RPMI8226 (cell line): ENCODE results near the gene HJURP.

ENCODE experiments used
- DNase-seq: peaks from one replicate; pipeline ENCODE4 v3.0.0-alpha.2; 2015

HJURP gene

DNA sequence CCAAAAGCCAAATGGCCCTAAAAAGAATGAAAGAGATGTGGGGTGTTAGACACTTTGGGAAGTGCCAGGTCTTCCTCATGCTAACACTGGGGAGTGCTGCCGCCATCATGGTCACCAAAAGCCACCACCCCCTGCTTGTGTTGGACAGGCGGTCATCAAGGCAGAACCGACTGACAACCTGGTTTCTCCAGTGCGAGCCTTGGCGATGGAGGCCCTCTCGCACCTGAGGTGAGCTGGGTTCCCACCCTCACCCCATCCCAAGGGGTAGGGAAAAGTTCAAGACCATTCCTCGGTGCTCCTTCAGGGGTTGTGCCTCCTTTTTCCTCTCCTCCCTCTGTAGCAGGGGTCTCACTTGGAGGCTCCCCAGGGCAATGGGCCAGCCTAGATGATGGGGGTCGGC is 42.6 kb downstream of the HJURP start:
- no peak for DNase-seq

DNA sequence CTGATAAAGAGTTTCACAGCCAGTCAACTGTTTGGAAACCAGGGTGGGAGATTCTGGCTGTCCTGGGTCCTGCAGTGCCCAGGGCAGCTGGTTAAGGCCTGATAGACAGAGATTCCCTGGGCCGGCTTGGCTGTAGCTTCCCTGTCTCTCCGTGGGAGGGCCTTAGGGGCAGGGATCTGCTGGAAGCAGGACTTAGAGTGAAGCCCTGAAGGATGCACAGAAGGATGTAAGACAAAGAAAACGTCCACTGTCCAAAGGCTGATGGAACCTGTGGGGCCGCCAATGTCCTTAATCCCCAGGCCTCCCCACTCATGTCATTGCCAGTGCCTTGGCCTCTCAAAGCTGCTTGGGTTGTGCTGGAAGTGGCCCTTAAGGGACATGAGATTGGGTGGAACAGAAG is 43.2 kb downstream of the HJURP start:
- DNase-seq: no peak

DNA sequence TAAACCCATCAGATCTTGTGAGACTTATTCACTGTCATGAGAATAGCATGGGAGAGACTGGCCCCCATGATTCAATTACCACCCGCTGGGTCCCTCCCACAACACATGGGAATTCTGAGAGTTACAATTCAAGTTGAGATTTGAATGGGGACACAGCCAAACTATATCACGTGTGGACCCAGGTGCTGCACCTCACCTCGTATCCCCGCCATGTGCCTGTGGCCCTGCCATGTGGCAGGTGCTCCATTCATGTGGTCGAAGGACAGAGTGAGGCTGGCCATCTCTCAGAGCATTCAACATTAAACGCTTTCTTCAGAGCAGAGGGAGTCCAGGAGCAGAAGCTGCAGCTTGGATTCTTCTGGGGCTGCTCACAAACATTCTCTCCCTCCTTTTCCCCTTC is 44.0 kb downstream of the HJURP start:
- no peak for DNase-seq

- no peak for DNase-seq
These were observed 46.1 kb downstream of the HJURP start for GRCh38 chr2:233807966-233808935.

- no peak for DNase-seq
These were observed 47.0 kb downstream of the HJURP start for GRCh38 chr2:233807215-233807865.

- no peak for DNase-seq
These were observed 50.3 kb downstream of the HJURP start for GRCh38 chr2:233803994-233804393.

- DNase-seq: no peak
These were observed 50.9 kb downstream of the HJURP start for GRCh38 chr2:233803292-233803911.

DNA sequence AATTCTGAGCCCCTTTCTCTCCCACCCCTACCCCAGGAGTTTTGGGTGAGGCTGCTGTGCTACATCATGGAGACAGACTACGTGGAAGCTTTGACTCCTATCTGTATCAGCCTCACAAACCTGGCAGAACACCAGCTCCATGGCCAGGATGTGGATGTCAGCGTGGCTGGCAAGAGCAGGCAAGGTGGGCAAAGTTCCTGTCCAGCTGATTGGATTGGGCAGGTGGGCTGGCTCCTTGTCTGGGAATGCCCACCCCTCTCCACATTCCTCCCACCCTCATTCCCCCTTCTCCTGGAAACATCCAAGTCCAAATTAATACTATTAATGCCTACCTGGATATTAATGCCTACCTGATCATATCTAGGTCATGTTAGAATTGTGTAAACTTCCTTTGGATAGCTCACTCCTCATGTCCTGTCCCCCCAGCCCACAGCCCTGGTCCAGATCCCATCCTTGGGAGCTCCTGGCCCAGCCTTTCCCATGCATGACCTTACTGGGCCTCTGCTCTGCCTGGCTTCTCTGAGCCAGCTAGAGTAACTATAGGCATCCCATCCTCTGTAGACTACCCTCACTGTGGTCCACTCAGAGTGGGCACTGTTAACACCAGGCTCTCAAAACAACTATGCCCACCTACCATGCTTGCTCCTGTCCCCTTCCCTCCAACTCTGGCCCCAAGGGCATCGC is 52.1 kb downstream of the HJURP start:
- DNase-seq: no peak

- peak; percentile 52 for DNase-seq
These were observed 52.8 kb downstream of the HJURP start for GRCh38 chr2:233801357-233802131.

- no peak for DNase-seq
These were observed 54.1 kb downstream of the HJURP start for GRCh38 chr2:233800208-233800607.

GRCh38 chr2:233799716-233800115 is 54.6 kb downstream of the HJURP start:
- DNase-seq: no peak

GRCh38 chr2:233799087-233799665 is 55.2 kb downstream of the HJURP start:
- no peak for DNase-seq

- no peak for DNase-seq
These were observed 55.8 kb downstream of the HJURP start for GRCh38 chr2:233798335-233799086.

- no peak for DNase-seq
These were observed 58.1 kb downstream of the HJURP start for GRCh38 chr2:233796254-233796653.

DNA sequence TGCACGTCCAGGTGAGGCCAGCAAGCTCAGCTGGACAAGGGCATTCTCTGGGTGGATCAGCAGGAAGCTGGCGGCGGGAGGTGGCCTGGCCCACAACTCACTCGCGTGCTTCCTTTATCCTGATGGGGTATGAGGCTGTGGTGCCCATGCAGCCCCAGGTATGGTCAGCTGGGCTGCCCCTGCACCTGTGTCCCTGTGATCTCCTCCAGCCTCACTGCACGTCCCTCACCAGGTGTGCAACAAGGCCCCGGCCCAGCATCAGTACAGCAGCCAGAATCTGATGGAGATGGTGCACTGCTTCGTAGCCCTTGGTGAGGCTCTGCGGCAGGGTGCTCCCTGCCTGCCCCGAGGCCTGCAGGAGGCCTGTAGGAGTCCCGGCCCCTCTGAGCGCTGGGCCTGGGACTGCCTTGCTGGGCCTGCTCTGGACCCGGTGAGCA is 58.6 kb downstream of the HJURP start:
- DNase-seq: no peak

DNA sequence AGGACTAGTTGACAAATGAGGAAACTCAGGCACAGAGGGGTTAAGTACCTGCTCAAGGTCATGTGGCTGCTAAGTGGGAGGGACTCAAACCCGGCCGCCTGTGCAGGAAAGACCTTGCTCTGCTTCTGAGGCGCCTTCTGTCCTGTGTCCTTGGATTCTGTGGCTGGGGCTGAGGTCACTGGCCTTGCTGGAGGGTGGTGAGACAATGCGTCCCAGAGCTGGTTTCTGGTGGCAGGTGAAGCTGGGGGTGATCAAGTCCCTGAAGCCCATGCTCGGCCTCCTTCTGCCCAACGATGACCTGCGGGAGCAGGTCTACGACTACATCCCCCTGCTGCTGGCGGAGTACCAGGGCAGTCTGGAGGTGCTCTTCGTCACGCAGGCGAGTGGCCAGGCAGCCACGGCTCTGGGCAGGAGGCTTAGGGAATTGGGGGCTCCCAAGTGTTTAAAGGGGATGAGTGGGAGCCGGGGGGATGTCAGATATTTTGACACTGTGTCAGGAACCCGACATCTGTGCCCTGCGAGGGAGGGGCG is 60.1 kb downstream of the HJURP start:
- no peak for DNase-seq

GRCh38 chr2:233793465-233794127 is 60.7 kb downstream of the HJURP start:
- DNase-seq: no peak

GRCh38 chr2:233792720-233793119 is 61.6 kb downstream of the HJURP start:
- no peak for DNase-seq

- no peak for DNase-seq
These were observed 62.4 kb downstream of the HJURP start for GRCh38 chr2:233791883-233792329.
